Left colon (tissue), 2 donors: Measurements from ENCODE around the gene RHNO1. TPM values are rescaled to one million over a fixed set of nuclear protein-coding genes. Genes with fewer than 3 reads are reported as not detected.
"Not testable (repeated sequence)": the region's sequence is repeated elsewhere in the genome, so short reads cannot be mapped to it uniquely, and the experiment has no call there.

ENCODE experiments used
- ATAC-seq: fragments of 200-7000 bp; cut with Tn5 transposase; one replicate; pipeline ENCODE4 v1.9.1; 2020; ENCODE audit warnings: mild to moderate bottlenecking, moderate library complexity
- DNase-seq, 2 donors: peaks; one replicate each; pipeline ENCODE4 v3.0.0-alpha.2; 2020
- intact Hi-C, 2 donors: fragments of 100-400 bp; cut with DNase I in 1 of 2; cut with micrococcal nuclease in 1 of 2; formaldehyde crosslinking; loops; one replicate each; pipeline versions ENCODE4 v1.11.2 to v1.14.0; 2022; cut with DNase I, micrococcal nuclease
- total RNA-seq, 2 donors: library from RNA; stranded (reverse); fragmentation: NEBNext Ultra II Directional; extraction: Animal tissue kit (Norgen Biotek cat#: 25700); gene quantifications; one replicate each; pipeline ENCODE4 v1.2.1, GENCODE V29; 2021
- donor health status: DM: no; HTN: no; CAD: no.
- donor health status: DM: yes; HTN: yes; CAD: no.

The RHNO1 gene
- total RNA-seq, 2 donors from 2014 or later: 18.5 to 20.6 TPM

- DNase-seq (no peak), ATAC-seq (no peak)
- intact Hi-C loops: no loop called here
These were observed 20.0 kb upstream of the RHNO1 start, which contains the start of gene TEX52 for GRCh38 chr12:2857021-2857431. TEX52 (minus strand) TSS chr12:2857039; CDS start chr12:2857026, 13 bp downstream.

DNA sequence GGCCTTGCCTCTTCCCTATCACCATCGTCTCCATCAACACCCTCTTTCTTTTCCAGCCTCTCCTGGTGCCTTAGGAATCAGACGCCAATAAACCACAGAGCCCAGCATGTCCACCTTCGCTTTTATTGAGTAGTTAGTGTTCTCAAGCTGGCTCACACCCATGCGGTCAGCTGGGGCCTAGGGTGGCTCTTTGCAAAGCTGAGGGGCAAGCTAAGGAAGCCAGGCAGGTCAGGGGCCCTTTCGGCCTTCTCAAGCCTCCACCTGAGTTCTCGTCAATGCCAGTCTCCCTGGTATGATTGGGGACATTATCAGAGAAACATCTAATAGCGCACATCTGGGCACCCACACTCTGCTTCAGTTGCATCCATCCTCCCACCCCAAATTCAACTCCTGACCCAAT is 19.4 kb upstream of the RHNO1 start:
- ATAC-seq: no peak
- intact Hi-C loops: no loop called here

DNA sequence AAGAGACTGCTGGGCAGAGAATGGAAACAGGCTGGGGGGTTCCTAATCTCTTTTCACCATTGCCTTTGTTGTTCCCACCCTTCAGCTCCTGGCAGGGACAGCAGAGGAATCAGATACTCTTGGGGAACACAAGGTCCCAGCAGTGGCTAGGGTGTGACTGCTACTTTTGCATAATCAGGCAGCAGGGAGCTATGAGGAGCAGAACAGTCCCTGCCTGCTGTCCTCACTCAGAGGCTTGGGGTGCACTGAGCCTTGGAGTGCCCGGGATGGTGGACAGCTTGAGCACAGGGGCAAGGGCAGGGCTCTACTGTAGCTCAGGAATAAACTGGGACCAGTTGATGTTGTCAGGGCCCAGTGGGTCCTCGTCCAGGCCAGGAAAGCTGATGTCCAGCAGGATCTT is 18.7 kb upstream of the RHNO1 start:
- DNase-seq (no peak), ATAC-seq (no peak)
- intact Hi-C loops: no loop called here

More for the DNA sequence above, 19.4 kb upstream of the RHNO1 start:
- DNase-seq: no peak

DNA sequence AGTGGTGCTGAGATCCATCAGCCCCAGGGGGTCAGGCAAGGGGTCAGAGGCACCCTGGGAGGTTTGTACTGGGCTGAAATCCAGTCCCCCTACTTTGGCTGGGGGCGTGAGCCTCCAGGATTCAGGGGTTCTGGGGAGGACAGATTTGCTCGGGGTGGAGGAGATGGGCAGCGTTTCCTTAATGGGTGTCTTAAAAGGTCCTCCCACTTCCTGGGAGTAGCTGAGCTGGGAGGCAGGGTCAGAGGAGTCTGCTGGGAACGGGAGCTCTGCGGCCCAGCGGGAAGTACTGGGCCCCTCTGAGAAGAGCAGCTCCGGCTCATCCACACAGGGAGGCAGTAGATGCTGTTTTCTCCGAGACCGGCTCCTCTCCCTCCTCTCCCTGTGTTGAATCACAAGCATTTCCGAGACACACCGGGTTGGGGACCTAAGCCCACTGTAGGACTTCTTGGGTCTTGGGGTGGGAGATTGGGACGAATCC is 18.0 kb upstream of the RHNO1 start:
- no peak for ATAC-seq
- intact Hi-C loops: no loop called here
- no peak for DNase-seq

DNA sequence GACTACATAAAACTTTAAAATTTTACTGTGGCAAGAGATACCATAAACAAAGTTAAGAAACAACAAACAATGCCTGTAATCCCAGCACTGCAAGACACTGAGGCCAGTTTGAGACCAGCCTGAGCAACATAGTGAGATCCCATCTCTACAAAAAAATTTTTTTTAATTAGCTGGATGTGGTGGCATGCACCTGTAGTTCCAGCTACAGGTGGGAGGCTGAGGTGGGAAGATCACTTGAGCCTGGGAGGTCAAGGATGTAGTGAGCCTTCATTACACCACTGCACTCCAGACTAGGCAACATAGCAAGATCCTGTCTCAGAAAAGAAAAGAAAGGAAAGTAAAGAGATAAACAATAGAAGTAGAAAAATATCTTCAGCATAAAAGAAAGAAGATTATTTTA is 16.9 kb upstream of the RHNO1 start:
- no peak for ATAC-seq
- no peak for DNase-seq
- intact Hi-C loops: loop anchor here in 1 of 2 donors (10.0 kb wide), 1 partner anchor 175 kb away; no protein-coding TSS in a partner anchor

GRCh38 chr12:2862876-2863275 is 14.1 kb upstream of the RHNO1 start:
- ATAC-seq: no peak
- no peak for DNase-seq
- intact Hi-C loops: loop anchor here in 1 of 2 donors (10.0 kb wide), 1 partner anchor 172 kb away; no protein-coding TSS in a partner anchor

DNA sequence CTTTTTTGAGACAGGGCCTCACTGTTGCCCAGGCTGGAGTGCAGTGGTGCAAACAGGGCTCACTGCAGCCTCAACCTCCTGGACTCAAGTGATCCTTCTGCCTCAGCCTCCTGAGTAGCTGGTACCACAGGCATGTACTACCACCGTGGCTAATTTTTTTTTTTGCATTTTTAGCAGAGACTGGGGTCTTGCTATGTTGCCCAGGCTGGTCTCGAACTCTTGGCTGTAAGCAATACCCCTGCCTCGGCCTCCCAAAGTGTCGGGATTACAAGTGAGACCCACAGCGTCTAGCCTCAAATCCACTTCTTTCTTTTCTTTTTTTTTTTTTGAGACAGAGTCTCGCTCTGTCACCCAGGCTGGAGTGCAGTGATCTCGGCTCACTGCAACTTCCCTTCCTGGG is 13.6 kb upstream of the RHNO1 start:
- intact Hi-C loops: loop anchor here in 1 of 2 donors (10.0 kb wide), 1 partner anchor 171 kb away; no protein-coding TSS in a partner anchor
- not testable (repeated sequence) for DNase-seq, ATAC-seq

DNA sequence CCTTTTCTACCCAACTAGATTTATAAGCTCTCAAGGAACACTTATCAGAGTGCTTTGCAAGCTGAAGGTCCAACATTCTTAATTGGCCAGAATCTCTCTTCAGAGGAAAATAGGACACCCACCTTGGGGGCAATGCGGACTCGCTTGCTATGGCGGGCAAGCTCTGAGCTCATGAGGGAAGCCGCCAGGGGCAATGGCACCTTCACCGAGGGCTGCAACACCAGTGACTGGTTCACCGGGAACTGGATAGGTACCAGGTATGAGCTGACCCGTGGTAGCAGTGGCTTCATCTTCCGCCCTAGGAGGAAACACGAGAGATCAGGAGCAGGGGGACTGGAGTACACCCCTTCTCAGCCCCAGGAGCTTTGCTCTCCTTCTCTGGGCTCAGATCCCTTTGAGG is 12.8 kb upstream of the RHNO1 start:
- no peak for DNase-seq
- intact Hi-C loops: loop anchor here in 1 of 2 donors (10.0 kb wide), 1 partner anchor 171 kb away; no protein-coding TSS in a partner anchor
- no peak for ATAC-seq

DNA sequence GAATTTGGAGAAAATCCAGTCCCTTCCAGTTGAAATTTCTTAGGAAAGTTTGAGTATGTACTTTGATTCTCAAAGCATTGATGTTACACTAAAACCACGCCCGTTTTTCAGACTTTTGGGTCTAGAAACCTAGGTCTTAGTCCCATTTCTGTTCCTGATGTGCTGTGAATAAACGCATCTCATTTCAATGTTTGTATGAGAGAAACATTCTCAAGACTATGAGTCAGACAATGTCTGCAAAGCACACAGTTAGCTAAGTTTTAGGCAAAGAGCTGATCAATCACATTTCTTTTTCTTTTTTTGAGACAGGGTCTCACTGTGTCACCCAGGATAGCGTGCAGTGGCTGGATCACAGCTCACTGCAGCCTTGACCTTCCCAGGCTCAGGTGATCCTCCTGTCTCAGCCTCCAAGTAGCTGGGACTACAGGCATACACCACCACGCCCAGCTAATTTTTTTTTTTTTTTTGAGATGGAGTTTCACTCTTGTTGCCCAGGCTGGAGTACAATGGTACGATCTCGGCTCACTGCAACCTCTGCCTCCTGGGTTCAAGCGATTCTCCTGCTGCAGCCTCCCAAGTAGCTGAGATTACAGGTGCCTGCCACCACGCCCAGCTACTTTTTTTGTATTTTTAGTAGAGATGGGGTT is 7.9 kb upstream of the RHNO1 start:
- not testable (repeated sequence) for ATAC-seq, DNase-seq
- intact Hi-C loops: loop anchor here in 1 of 2 donors (10.0 kb wide), 1 partner anchor 166 kb away; no protein-coding TSS in a partner anchor

DNA sequence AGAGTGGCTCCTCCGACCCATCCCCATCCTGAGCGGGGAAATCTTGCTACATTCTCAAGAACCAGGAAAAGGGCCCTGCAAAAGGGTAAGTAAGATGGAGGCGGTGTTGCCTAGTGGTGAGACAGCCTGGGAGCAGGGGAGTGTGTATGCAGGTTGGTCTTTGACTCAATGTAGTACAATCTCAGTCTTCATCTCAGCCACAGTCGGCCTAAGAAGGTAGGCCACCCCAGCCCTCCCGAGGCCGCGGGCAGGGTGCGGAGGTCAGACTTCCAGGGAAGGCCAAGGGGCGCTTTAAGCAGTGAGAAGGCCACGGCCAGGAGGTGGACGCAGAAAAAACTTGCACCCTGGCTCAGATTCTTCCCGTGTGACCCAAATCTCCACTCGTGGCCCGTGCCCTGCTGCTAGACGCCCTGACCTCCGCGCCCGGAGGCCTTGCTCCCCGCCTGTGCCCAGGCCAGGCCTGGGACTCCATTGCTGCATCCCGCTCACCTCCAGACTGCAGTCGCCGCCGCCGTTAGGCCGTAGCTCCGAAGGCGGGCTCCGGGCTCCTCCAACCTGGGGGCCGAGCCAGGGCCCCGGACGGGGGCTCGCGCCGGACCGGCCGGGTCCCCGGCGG is 484 bp upstream of the RHNO1 start:
- no peak for DNase-seq
- intact Hi-C loops: no loop called here

DNA sequence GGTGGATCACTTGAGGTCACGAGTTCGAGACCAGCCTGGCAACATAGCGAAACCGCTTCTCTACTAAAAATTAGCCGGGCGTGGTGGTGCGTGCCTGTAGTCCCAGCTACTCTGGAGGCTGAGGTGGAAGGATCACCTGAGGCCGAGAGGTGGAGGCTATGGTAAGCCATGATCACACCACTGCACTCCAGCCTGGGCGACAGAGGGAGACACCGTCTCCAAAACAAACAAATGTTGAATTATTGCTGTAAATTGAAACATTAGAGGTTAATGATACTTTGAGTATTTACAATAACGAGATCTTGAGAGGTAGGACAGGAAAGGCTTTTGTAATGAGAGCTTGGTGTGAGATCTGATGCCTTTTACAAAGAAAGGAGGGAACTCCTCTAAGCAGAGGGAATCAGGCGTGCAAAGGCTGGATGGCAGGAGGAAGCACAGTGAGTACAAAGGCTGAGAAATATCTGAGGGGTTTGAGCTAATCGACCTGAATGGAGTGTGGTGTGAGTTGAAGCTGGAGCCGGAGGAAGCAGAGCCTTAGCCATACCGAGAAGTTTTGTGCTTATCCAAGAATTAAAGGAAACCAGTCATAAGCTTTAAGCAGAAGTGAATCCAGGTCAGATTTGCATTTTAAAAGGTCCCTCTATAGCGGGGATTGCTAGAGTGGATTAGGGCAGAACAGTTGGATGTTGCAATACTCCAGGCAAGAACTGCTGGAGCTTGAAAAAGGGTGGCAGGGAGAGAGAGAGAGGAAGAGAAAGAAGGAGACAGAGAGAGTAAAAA is 1.1 kb downstream of the RHNO1 start:
- intact Hi-C loops: no loop called here
- DNase-seq: no peak
- ATAC-seq: no peak

More for the DNA sequence above, 484 bp upstream of the RHNO1 start:
- peak; percentile 67 for ATAC-seq

- DNase-seq (no peak), ATAC-seq (no peak)
- intact Hi-C loops: no loop called here
These were observed 2.8 kb downstream of the RHNO1 start for GRCh38 chr12:2879853-2880252.

DNA sequence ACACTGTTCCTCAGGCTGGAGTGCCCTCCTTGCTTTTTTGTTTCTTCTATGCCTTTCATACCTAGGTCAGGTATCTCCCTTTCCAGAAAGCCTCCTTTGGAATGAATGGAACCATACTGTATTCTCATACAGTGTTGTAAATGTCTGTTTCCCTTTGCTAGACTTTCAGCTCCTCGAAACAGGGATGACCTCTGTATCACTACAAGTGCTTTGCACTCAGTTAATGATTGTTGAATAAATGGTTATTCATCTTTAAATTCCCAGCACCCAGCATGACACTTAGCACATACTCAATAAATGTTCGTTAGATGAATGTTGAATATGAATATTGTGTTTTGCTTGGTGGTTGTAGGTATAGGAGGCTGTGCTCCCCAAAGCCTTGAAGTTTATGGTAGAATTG is 7.8 kb downstream of the RHNO1 start:
- intact Hi-C loops: no loop called here
- DNase-seq (no peak), ATAC-seq (peak; percentile 10)

GRCh38 chr12:2886768-2887450 is 9.9 kb downstream of the RHNO1 start:
- no peak for DNase-seq
- intact Hi-C loops: no loop called here
- no peak for ATAC-seq

DNA sequence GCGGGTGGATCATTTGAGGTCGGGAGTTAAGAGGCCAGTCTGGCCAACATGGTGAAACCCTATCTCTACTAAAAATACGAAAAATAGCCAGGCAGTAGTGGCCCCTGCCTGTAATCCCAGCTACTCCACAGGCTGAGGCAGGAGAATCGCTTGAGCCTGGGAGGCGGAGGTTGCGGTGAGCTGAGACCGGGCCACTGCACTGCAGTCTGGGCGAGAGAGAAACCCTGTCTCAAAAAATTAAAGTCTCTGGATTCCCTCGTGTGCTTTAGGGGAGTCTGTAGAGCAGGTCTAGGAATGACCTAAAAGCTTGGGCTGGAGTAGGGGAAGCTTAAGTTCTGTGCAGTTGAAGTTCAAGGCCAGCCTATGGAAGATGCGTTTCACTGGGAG is 13.0 kb downstream of the RHNO1 start:
- DNase-seq (no peak), ATAC-seq (no peak)
- intact Hi-C loops: no loop called here

GRCh38 chr12:2890388-2891239 is 13.6 kb downstream of the RHNO1 start, which contains the start of gene TULP3:
TULP3 (plus strand) TSS chr12:2890891; CDS start chr12:2890948, 57 bp downstream.
- peak; percentile 99 for DNase-seq
- ATAC-seq: peak; percentile 98
- intact Hi-C loops: no loop called here

DNA sequence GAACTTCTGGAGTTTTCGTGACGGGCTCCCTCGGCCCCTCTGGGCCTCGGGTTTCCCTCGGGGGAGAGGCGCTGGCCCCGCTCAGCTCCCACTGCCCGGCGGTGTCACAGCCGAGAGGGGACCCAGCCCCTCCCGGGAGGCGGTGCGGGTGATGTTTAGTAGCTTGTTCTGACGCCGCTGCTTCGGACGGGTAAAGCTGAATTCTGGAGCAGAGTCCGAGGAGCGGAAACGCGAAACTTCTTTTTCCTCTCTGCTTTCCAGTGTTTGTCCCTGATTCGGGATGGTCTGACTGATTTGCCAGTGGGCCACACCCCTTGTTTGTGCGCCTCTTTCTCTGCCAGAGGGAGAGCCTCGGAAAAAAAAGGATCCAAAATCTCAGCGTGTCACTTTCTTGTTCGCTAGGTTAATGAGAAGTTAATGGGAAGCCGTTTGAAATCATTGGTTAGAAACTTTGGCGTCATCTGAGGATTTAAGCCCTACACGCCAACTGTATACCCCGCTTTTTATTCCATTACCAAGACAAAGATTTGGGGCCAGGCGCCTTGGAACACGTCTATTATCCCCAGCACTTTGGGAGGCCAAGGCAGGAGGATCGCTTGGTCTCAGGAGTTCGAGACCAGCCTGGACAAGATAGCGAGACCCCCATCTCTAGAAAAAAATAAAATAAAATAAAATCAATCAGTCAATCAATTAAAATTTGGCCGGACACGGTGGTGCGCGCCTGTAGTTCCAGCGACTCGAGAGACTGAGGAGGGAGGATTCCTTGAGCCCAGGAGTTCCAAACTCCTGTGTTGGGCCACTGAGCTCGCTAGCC is 14.4 kb downstream of the RHNO1 start:
- intact Hi-C loops: no loop called here
- ATAC-seq (peak; percentile 37), DNase-seq (peak; percentile 38 to 61)
